Activated CD8-positive, alpha-beta T cell treated with anti-CD3 and anti-CD28 coated beads for 36 hours (primary cell): ENCODE data around the gene DNMT3L. TPM values are rescaled to one million over a fixed set of nuclear protein-coding genes. Genes with fewer than 3 reads are reported as not detected.
"Not testable (repeated sequence)": the region's sequence is repeated elsewhere in the genome, so short reads cannot be mapped to it uniquely, and the experiment has no call there.

ENCODE experiments used
- ATAC-seq: fragments of 200-7000 bp; cut with Tn5 transposase; one replicate; pipeline ENCODE4 v1.10.0; 2021; ENCODE audit warnings: mild to moderate bottlenecking, moderate library complexity
- CTCF ChIA-PET: fragments of 350-600 bp; sonication (Branson Sonifier 250); formaldehyde crosslinking; loops from one replicate; lab custom pipeline; 2021; ENCODE audit warnings: antibody characterized with exemption; lab: Charles Lee
- POLR2A ChIA-PET: fragments of 350-600 bp; sonication (Branson Sonifier 250); formaldehyde crosslinking; loops from one replicate; lab custom pipeline; 2021; ENCODE audit warnings: antibody characterized with exemption; lab: Charles Lee
- DNase-seq: peaks from one replicate; pipeline ENCODE4 v3.0.0-alpha.2; 2020
- H3K27ac Mint-ChIP-seq: one replicate; pipeline ENCODE4 v1.8.0; 2021; ENCODE audit warnings: mild to moderate bottlenecking, mixed read lengths
- H3K27me3 Mint-ChIP-seq: one replicate; pipeline ENCODE4 v1.8.0; 2021; ENCODE audit warnings: mixed read lengths
- H3K36me3 Mint-ChIP-seq: one replicate; pipeline ENCODE4 v1.8.0; 2021; ENCODE audit warnings: low read depth, mixed read lengths
- H3K4me1 Mint-ChIP-seq: one replicate; pipeline ENCODE4 v1.8.0; 2021; ENCODE audit warnings: low read depth, mixed read lengths
- H3K4me3 Mint-ChIP-seq: one replicate; pipeline ENCODE4 v1.8.0; 2021; ENCODE audit warnings: mild to moderate bottlenecking, moderate library complexity, mixed read lengths
- H3K9me3 Mint-ChIP-seq: one replicate; pipeline ENCODE4 v1.8.0; 2021; ENCODE audit warnings: mixed read lengths
- intact Hi-C: fragments of 100-400 bp; cut with micrococcal nuclease; formaldehyde crosslinking; loops from one replicate; pipeline ENCODE4 v1.10.0; 2022
- total RNA-seq, 2 experiments: library from RNA; stranded (reverse); gene quantifications; one replicate each; pipeline ENCODE4 v1.2.3, GENCODE V29; 2021
- TF ChIP-seq, protein P1 (sequence below): fragments of 200-600 bp; IDR thresholded peaks from one replicate; pipeline ENCODE4 v1.8.0; 2022; ENCODE audit warnings: antibody characterized with exemption, mild to moderate bottlenecking

Gene DNMT3L
- total RNA-seq, 2 experiments from 2014 or later, result not detected

- ATAC-seq (peak; percentile 47), DNase-seq (peak; percentile 60)
- no peaks in the 10 kb centered on the region for H3K27me3 Mint-ChIP-seq
- no peak overlapping the region for H3K4me3 Mint-ChIP-seq
- TF ChIP-seq, protein P1, sequence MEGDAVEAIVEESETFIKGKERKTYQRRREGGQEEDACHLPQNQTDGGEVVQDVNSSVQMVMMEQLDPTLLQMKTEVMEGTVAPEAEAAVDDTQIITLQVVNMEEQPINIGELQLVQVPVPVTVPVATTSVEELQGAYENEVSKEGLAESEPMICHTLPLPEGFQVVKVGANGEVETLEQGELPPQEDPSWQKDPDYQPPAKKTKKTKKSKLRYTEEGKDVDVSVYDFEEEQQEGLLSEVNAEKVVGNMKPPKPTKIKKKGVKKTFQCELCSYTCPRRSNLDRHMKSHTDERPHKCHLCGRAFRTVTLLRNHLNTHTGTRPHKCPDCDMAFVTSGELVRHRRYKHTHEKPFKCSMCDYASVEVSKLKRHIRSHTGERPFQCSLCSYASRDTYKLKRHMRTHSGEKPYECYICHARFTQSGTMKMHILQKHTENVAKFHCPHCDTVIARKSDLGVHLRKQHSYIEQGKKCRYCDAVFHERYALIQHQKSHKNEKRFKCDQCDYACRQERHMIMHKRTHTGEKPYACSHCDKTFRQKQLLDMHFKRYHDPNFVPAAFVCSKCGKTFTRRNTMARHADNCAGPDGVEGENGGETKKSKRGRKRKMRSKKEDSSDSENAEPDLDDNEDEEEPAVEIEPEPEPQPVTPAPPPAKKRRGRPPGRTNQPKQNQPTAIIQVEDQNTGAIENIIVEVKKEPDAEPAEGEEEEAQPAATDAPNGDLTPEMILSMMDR, result peak; percentile 54
- H3K36me3 Mint-ChIP-seq, result peaks cover 10% of the 10 kb centered on the region
- ChIA-PET POLR2A (no interaction called here), CTCF (interaction anchor here (0.7 to 1.4 kb wide), 2 partner anchors 15 to 17 kb away, joined by 3 read pairs; no protein-coding TSS in a partner anchor)
- intact Hi-C loops, result no loop called here
- peaks cover 35% of the 10 kb centered on the region for H3K4me1 Mint-ChIP-seq
- H3K27ac Mint-ChIP-seq, result no peak overlapping the region
- no peaks in the 10 kb centered on the region for H3K9me3 Mint-ChIP-seq
Measured at GRCh38 chr21:44304877-44305293, 43.2 kb upstream of the DNMT3L start.

GRCh38 chr21:44304011-44304616 is 42.4 kb upstream of the DNMT3L start:
- Mint-ChIP-seq H3K27me3 (no peaks in the 10 kb centered on the region), H3K36me3 (peaks cover 12% of the 10 kb centered on the region), H3K4me3 (no peak overlapping the region), H3K9me3 (no peaks in the 10 kb centered on the region), H3K27ac (no peak overlapping the region), H3K4me1 (peaks cover 38% of the 10 kb centered on the region)
- TF ChIP-seq, protein P1, result no peak
- intact Hi-C loops, result no loop called here
- ChIA-PET CTCF (interaction anchor here (1.2 to 1.4 kb wide), 2 partner anchors 18 to 291 kb away, joined by 3 read pairs; no protein-coding TSS in a partner anchor), POLR2A (no interaction called here)
- ATAC-seq (no peak), DNase-seq (no peak)

GRCh38 chr21:44303490-44303981 is 41.8 kb upstream of the DNMT3L start:
- intact Hi-C loops, result no loop called here
- Mint-ChIP-seq H3K4me1 (peaks cover 42% of the 10 kb centered on the region), H3K27ac (peak overlapping the region; percentile 49), H3K36me3 (peaks cover 13% of the 10 kb centered on the region), H3K27me3 (no peaks in the 10 kb centered on the region), H3K4me3 (peak overlapping the region; percentile 33), H3K9me3 (no peaks in the 10 kb centered on the region)
- DNase-seq (no peak), ATAC-seq (no peak)
- POLR2A ChIA-PET, result interaction anchor here (1.1 kb wide), 1 partner anchor 12 kb away, joined by 3 read pairs; no protein-coding TSS in a partner anchor
- CTCF ChIA-PET, result interaction anchor here (1.2 kb wide), 1 partner anchor 290 kb away, joined by 3 read pairs; no protein-coding TSS in a partner anchor
- TF ChIP-seq, protein P1, result no peak

GRCh38 chr21:44302573-44303401 is 41.1 kb upstream of the DNMT3L start:
- H3K36me3 Mint-ChIP-seq, result peaks cover 12% of the 10 kb centered on the region
- peaks cover 48% of the 10 kb centered on the region for H3K4me1 Mint-ChIP-seq
- intact Hi-C loops, H3K9me3 Mint-ChIP-seq, H3K27ac Mint-ChIP-seq, ATAC-seq, H3K27me3 Mint-ChIP-seq, CTCF ChIA-PET: not testable (repeated sequence)
- H3K4me3 Mint-ChIP-seq, result peak overlapping the region; percentile 11
- POLR2A ChIA-PET, result interaction anchor here (1.1 to 1.3 kb wide), 2 partner anchors 12 to 15 kb away, joined by 3 read pairs; no protein-coding TSS in a partner anchor
- peak; percentile 21 for DNase-seq

DNA sequence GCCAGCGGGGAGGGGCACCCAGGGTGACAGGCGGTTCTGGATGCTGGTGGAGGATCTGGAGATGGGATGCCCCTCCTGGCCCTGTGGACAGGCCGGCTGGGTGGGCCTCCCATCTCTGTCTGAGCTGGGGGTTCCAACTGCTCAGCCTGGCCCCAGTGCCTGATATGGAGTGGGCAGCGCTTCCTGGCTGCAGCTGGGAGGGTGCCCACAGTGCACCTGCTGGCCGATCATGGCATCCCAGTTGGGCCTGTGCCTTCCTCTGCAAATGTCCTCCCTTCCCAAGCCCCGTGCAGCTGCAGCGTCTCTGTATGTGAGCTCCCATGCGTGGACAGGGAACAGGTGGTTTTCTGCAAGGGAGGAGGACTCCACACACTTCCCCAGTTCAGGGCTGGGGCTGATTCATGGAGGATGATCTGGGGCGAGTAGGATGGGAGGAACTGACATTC is 40.3 kb upstream of the DNMT3L start:
- Mint-ChIP-seq H3K9me3 (no peaks in the 10 kb centered on the region), H3K4me1 (peaks cover 54% of the 10 kb centered on the region), H3K27ac (no peak overlapping the region), H3K27me3 (no peaks in the 10 kb centered on the region), H3K36me3 (peaks cover 9% of the 10 kb centered on the region), H3K4me3 (peak overlapping the region; percentile 11)
- POLR2A ChIA-PET, result interaction anchor here (0.6 to 1.3 kb wide), 3 partner anchors 16 to 216 kb away, joined by 3 read pairs; no protein-coding TSS in a partner anchor
- ATAC-seq, result no peak
- TF ChIP-seq, protein P1, result no peak
- no peak for DNase-seq
- CTCF ChIA-PET, result interaction anchor here (0.8 kb wide), 1 partner anchor 136 kb away, joined by 3 read pairs; no protein-coding TSS in a partner anchor
- intact Hi-C loops, result no loop called here
